Measurements from ENCODE around the gene LRSAM1.

DNA sequence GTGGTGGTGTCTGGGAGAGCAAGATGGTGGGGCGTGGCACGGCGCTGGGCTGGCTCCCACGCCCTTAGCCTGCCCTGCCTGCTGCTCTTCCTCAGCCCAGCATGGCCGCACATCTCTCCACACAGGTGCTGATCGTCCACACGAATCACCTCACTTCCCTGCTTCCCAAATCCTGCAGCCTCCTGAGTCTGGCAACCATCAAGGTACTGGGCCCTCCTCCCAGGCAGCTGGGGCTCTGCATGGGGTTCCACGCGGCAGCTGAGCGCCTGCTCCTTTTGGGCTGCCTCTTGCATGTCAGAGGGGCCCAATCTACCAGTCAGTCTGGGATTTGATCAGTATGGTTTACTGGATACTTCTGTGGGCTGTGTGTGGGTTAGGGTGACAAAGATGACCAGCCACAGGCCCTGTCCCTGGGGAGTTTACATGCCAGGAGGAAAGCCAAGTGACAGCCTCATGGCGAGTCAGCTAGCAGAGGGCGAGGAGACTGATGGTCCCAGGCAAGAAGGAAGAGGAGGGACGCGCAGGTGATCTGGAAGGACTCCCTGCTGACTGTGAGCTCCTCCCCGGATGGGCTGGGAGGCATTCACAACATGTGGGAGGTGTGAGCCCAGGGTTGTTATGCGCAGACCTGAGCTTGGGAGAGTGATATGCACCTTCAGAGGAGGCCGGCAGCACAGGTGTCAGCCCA lies 6.0 kb downstream of the LRSAM1 start:
- TF ChIP-seq, protein P1, sequence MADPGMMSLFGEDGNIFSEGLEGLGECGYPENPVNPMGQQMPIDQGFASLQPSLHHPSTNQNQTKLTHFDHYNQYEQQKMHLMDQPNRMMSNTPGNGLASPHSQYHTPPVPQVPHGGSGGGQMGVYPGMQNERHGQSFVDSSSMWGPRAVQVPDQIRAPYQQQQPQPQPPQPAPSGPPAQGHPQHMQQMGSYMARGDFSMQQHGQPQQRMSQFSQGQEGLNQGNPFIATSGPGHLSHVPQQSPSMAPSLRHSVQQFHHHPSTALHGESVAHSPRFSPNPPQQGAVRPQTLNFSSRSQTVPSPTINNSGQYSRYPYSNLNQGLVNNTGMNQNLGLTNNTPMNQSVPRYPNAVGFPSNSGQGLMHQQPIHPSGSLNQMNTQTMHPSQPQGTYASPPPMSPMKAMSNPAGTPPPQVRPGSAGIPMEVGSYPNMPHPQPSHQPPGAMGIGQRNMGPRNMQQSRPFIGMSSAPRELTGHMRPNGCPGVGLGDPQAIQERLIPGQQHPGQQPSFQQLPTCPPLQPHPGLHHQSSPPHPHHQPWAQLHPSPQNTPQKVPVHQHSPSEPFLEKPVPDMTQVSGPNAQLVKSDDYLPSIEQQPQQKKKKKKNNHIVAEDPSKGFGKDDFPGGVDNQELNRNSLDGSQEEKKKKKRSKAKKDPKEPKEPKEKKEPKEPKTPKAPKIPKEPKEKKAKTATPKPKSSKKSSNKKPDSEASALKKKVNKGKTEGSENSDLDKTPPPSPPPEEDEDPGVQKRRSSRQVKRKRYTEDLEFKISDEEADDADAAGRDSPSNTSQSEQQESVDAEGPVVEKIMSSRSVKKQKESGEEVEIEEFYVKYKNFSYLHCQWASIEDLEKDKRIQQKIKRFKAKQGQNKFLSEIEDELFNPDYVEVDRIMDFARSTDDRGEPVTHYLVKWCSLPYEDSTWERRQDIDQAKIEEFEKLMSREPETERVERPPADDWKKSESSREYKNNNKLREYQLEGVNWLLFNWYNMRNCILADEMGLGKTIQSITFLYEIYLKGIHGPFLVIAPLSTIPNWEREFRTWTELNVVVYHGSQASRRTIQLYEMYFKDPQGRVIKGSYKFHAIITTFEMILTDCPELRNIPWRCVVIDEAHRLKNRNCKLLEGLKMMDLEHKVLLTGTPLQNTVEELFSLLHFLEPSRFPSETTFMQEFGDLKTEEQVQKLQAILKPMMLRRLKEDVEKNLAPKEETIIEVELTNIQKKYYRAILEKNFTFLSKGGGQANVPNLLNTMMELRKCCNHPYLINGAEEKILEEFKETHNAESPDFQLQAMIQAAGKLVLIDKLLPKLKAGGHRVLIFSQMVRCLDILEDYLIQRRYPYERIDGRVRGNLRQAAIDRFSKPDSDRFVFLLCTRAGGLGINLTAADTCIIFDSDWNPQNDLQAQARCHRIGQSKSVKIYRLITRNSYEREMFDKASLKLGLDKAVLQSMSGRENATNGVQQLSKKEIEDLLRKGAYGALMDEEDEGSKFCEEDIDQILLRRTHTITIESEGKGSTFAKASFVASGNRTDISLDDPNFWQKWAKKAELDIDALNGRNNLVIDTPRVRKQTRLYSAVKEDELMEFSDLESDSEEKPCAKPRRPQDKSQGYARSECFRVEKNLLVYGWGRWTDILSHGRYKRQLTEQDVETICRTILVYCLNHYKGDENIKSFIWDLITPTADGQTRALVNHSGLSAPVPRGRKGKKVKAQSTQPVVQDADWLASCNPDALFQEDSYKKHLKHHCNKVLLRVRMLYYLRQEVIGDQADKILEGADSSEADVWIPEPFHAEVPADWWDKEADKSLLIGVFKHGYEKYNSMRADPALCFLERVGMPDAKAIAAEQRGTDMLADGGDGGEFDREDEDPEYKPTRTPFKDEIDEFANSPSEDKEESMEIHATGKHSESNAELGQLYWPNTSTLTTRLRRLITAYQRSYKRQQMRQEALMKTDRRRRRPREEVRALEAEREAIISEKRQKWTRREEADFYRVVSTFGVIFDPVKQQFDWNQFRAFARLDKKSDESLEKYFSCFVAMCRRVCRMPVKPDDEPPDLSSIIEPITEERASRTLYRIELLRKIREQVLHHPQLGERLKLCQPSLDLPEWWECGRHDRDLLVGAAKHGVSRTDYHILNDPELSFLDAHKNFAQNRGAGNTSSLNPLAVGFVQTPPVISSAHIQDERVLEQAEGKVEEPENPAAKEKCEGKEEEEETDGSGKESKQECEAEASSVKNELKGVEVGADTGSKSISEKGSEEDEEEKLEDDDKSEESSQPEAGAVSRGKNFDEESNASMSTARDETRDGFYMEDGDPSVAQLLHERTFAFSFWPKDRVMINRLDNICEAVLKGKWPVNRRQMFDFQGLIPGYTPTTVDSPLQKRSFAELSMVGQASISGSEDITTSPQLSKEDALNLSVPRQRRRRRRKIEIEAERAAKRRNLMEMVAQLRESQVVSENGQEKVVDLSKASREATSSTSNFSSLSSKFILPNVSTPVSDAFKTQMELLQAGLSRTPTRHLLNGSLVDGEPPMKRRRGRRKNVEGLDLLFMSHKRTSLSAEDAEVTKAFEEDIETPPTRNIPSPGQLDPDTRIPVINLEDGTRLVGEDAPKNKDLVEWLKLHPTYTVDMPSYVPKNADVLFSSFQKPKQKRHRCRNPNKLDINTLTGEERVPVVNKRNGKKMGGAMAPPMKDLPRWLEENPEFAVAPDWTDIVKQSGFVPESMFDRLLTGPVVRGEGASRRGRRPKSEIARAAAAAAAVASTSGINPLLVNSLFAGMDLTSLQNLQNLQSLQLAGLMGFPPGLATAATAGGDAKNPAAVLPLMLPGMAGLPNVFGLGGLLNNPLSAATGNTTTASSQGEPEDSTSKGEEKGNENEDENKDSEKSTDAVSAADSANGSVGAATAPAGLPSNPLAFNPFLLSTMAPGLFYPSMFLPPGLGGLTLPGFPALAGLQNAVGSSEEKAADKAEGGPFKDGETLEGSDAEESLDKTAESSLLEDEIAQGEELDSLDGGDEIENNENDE (IDR thresholded peaks at IDR 0.05; ENCODE audit: low read depth, low read length): no peak
- TF ChIP-seq, protein P2, sequence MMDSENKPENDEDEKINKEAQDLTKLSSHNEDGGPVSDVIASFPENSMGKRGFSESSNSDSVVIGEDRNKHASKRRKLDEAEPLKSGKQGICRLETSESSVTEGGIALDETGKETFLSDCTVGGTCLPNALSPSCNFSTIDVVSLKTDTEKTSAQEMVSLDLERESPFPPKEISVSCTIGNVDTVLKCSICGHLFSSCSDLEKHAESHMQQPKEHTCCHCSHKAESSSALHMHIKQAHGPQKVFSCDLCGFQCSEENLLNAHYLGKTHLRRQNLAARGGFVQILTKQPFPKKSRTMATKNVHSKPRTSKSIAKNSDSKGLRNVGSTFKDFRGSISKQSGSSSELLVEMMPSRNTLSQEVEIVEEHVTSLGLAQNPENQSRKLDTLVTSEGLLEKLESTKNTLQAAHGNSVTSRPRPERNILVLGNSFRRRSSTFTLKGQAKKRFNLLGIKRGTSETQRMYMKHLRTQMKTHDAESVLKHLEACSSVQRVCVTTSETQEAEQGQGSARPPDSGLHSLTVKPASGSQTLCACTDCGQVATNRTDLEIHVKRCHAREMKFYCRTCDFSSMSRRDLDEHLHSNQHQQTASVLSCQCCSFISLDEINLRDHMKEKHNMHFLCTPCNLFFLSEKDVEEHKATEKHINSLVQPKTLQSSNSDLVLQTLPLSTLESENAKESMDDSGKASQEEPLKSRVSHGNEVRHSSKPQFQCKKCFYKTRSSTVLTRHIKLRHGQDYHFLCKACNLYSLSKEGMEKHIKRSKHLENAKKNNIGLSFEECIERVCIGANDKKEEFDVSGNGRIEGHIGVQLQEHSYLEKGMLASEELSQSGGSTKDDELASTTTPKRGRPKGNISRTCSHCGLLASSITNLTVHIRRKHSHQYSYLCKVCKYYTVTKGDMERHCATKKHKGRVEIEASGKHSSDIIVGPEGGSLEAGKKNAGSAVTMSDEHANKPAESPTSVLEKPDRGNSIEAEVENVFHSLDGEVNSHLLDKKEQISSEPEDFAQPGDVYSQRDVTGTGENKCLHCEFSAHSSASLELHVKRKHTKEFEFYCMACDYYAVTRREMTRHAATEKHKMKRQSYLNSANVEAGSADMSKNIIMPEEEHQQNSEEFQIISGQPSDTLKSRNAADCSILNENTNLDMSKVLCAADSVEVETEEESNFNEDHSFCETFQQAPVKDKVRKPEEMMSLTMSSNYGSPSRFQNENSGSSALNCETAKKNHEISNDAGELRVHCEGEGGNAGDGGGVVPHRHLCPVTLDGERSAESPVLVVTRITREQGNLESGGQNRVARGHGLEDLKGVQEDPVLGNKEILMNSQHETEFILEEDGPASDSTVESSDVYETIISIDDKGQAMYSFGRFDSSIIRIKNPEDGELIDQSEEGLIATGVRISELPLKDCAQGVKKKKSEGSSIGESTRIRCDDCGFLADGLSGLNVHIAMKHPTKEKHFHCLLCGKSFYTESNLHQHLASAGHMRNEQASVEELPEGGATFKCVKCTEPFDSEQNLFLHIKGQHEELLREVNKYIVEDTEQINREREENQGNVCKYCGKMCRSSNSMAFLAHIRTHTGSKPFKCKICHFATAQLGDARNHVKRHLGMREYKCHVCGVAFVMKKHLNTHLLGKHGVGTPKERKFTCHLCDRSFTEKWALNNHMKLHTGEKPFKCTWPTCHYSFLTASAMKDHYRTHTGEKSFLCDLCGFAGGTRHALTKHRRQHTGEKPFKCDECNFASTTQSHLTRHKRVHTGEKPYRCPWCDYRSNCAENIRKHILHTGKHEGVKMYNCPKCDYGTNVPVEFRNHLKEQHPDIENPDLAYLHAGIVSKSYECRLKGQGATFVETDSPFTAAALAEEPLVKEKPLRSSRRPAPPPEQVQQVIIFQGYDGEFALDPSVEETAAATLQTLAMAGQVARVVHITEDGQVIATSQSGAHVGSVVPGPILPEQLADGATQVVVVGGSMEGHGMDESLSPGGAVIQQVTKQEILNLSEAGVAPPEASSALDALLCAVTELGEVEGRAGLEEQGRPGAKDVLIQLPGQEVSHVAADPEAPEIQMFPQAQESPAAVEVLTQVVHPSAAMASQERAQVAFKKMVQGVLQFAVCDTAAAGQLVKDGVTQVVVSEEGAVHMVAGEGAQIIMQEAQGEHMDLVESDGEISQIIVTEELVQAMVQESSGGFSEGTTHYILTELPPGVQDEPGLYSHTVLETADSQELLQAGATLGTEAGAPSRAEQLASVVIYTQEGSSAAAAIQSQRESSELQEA (IDR thresholded peaks at IDR 0.05; ENCODE audit: low read depth): no peak
- TF ChIP-seq, protein P3, sequence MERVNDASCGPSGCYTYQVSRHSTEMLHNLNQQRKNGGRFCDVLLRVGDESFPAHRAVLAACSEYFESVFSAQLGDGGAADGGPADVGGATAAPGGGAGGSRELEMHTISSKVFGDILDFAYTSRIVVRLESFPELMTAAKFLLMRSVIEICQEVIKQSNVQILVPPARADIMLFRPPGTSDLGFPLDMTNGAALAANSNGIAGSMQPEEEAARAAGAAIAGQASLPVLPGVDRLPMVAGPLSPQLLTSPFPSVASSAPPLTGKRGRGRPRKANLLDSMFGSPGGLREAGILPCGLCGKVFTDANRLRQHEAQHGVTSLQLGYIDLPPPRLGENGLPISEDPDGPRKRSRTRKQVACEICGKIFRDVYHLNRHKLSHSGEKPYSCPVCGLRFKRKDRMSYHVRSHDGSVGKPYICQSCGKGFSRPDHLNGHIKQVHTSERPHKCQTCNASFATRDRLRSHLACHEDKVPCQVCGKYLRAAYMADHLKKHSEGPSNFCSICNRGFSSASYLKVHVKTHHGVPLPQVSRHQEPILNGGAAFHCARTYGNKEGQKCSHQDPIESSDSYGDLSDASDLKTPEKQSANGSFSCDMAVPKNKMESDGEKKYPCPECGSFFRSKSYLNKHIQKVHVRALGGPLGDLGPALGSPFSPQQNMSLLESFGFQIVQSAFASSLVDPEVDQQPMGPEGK (CRISPR knock-in tag; IDR thresholded peaks at IDR 0.05; ENCODE audit: borderline replicate concordance): no peak
- TF ChIP-seq NCOA1 (IDR thresholded peaks at IDR 0.05; ENCODE audit: low read depth): no peak

Measured in K562 (cell line).